ENCODE results near the gene AIF1L. TPM values are rescaled to one million over a fixed set of nuclear protein-coding genes. Genes with fewer than 3 reads are reported as not detected.

The AIF1L gene
- total RNA-seq, 1 experiment from 2014 or later = 5.6 TPM

GRCh38 chr9:131145245-131145644 lies 48.9 kb downstream of the AIF1L start:
- peaks cover 92% of the 10 kb centered on the region for H3K36me3 ChIP-seq (ENCODE audit: insufficient read depth, low read length, poor library complexity, severe bottlenecking)
- no peak for DNase-seq (ENCODE audit: low spot score)
- no TSS peak for BruUV-seq (replicated peaks)
- H3K4me1 ChIP-seq (ENCODE audit: insufficient read depth, low read length, poor library complexity, severe bottlenecking) = no peaks in the 10 kb centered on the region
- intact Hi-C loops (cut with micrococcal nuclease; ENCODE audit: unreplicated experiment) = no loop called here
- H3K4me3 ChIP-seq (ENCODE audit: low read depth, low read length, poor library complexity, severe bottlenecking) = no peak overlapping the region
- TF ChIP-seq, protein P1, sequence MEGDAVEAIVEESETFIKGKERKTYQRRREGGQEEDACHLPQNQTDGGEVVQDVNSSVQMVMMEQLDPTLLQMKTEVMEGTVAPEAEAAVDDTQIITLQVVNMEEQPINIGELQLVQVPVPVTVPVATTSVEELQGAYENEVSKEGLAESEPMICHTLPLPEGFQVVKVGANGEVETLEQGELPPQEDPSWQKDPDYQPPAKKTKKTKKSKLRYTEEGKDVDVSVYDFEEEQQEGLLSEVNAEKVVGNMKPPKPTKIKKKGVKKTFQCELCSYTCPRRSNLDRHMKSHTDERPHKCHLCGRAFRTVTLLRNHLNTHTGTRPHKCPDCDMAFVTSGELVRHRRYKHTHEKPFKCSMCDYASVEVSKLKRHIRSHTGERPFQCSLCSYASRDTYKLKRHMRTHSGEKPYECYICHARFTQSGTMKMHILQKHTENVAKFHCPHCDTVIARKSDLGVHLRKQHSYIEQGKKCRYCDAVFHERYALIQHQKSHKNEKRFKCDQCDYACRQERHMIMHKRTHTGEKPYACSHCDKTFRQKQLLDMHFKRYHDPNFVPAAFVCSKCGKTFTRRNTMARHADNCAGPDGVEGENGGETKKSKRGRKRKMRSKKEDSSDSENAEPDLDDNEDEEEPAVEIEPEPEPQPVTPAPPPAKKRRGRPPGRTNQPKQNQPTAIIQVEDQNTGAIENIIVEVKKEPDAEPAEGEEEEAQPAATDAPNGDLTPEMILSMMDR (conservative IDR thresholded peaks at IDR 0.05; ENCODE audit: low read depth, low read length) = no peak
- TF ChIP-seq EZH2 (IDR thresholded peaks at IDR 0.05; ENCODE audit: borderline replicate concordance, low read depth, low read length, poor library complexity, severe bottlenecking) = no peak
- no peaks in the 10 kb centered on the region for H3K9me3 ChIP-seq (ENCODE audit: low read depth, low read length, poor library complexity, severe bottlenecking)
- POLR2A ChIA-PET (ENCODE audit: low non-redundant PET) = interaction anchor here (0.6 kb wide), 2 partner anchors 19 to 27 kb away, joined by 3 to 5 read pairs; no protein-coding TSS in a partner anchor
- CTCF ChIA-PET = no interaction called here
- no peaks in the 10 kb centered on the region for H3K27me3 ChIP-seq (replicated peaks; ENCODE audit: insufficient read depth, low read depth, low read length, poor library complexity)
- no peak overlapping the region for H3K27ac ChIP-seq (ENCODE audit: low read depth, low read length, poor library complexity, severe bottlenecking)

DNA sequence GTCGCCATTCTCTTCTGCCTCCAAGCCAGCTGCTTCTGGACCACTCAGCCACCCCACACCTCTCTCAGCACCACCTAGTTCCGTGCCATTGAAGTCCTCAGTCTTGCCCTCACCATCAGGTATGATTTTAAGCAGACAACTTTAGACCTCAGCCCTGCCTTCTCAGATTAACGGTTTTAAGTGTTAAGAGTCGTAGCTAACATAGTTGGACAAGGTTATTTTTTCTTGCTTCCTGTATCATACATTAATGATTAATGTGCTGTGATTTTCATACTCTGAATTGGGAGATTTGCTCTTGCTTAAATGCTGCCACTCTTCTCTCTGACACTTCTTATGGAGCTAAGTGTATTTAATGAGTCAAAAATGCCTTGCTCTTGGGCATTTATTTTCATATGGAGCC lies 49.9 kb downstream of the AIF1L start:
- ChIA-PET POLR2A (ENCODE audit: low non-redundant PET) (no interaction called here), CTCF (no interaction called here)
- no peak for DNase-seq (ENCODE audit: low spot score)
- H3K4me3 ChIP-seq (ENCODE audit: low read depth, low read length, poor library complexity, severe bottlenecking) = no peak overlapping the region
- TF ChIP-seq EZH2 (IDR thresholded peaks at IDR 0.05; ENCODE audit: borderline replicate concordance, low read depth, low read length, poor library complexity, severe bottlenecking) = no peak
- TF ChIP-seq, protein P1 (conservative IDR thresholded peaks at IDR 0.05; ENCODE audit: low read depth, low read length) = no peak
- intact Hi-C loops (cut with micrococcal nuclease; ENCODE audit: unreplicated experiment) = no loop called here
- H3K9me3 ChIP-seq (ENCODE audit: low read depth, low read length, poor library complexity, severe bottlenecking) = no peaks in the 10 kb centered on the region
- peaks cover 93% of the 10 kb centered on the region for H3K36me3 ChIP-seq (ENCODE audit: insufficient read depth, low read length, poor library complexity, severe bottlenecking)
- H3K27ac ChIP-seq (ENCODE audit: low read depth, low read length, poor library complexity, severe bottlenecking) = no peak overlapping the region
- no peaks in the 10 kb centered on the region for H3K27me3 ChIP-seq (replicated peaks; ENCODE audit: insufficient read depth, low read depth, low read length, poor library complexity)
- BruUV-seq (replicated peaks) = no TSS peak
- H3K4me1 ChIP-seq (ENCODE audit: insufficient read depth, low read length, poor library complexity, severe bottlenecking) = no peaks in the 10 kb centered on the region

- no peaks in the 10 kb centered on the region for H3K27me3 ChIP-seq (replicated peaks; ENCODE audit: insufficient read depth, low read depth, low read length, poor library complexity)
- no TSS peak for BruUV-seq (replicated peaks)
- no peaks in the 10 kb centered on the region for H3K4me1 ChIP-seq (ENCODE audit: insufficient read depth, low read length, poor library complexity, severe bottlenecking)
- no peak overlapping the region for H3K27ac ChIP-seq (ENCODE audit: low read depth, low read length, poor library complexity, severe bottlenecking)
- intact Hi-C loops (cut with micrococcal nuclease; ENCODE audit: unreplicated experiment) = no loop called here
- ChIA-PET POLR2A (ENCODE audit: low non-redundant PET) (no interaction called here), CTCF (no interaction called here)
- no peaks in the 10 kb centered on the region for H3K9me3 ChIP-seq (ENCODE audit: low read depth, low read length, poor library complexity, severe bottlenecking)
- DNase-seq (ENCODE audit: low spot score) = no peak
- H3K36me3 ChIP-seq (ENCODE audit: insufficient read depth, low read length, poor library complexity, severe bottlenecking) = peaks cover 92% of the 10 kb centered on the region
- H3K4me3 ChIP-seq (ENCODE audit: low read depth, low read length, poor library complexity, severe bottlenecking) = no peak overlapping the region
- TF ChIP-seq, protein P1 (conservative IDR thresholded peaks at IDR 0.05; ENCODE audit: low read depth, low read length) = no peak
- TF ChIP-seq EZH2 (IDR thresholded peaks at IDR 0.05; ENCODE audit: borderline replicate concordance, low read depth, low read length, poor library complexity, severe bottlenecking) = no peak
These were observed 51.9 kb downstream of the AIF1L start for GRCh38 chr9:131148276-131148675.

All from A673 (cell line).